Breast epithelium (tissue), 3 donors: Measurements from ENCODE around the gene RAET1G.
"Not testable (repeated sequence)": the region's sequence is repeated elsewhere in the genome, so short reads cannot be mapped to it uniquely, and the experiment has no call there.

Source experiments
- POLR2A ChIP-seq: fragments of 450-650 bp; IDR thresholded peaks from one replicate; pipeline ENCODE4 v1.6.1; 2016; ENCODE audit warnings: antibody characterized with exemption, mild to moderate bottlenecking, moderate library complexity
- POLR2AphosphoS5 ChIP-seq, 3 donors: sonication (generic); formaldehyde crosslinking; IDR thresholded peaks; one replicate each; pipeline ENCODE4 v1.6.1; 2017; ENCODE audit warnings: antibody characterized with exemption in 3 of 3

DNA sequence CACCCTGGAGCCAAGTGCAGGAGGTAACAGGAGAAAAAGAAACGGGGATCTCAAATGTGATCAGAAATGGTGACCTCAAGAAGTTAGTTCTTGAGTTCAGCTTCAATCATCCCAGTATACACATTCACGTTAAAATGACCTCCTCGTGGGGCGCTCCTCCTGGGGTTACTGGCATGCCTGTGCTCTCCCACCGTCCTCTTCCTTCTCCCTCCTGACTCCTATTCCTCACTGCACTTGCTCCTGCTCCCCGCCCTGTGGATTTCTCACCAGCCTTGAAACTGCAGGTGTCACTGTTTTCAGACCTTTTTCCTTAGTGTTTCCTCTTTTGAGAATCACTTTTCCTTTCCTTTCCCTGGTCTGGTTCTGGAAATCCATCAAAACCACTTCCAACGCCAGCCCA lies 23.7 kb upstream of the RAET1G start:
- not testable (repeated sequence) for TF ChIP-seq POLR2AphosphoS5 (IDR thresholded peaks at IDR 0.05); POLR2A
